HEK293 (cell line): ENCODE results near the gene CA11.

ENCODE experiments used
- CTCF ChIA-PET: fragments of 350-600 bp; formaldehyde crosslinking; extraction: SDS; loops from one replicate; lab custom pipeline; 2021; ENCODE audit warnings: antibody characterized with exemption; lab: Yijun Ruan, JAX
- POLR2A ChIA-PET: fragments of 300-600 bp; formaldehyde crosslinking; extraction: SDS; loops from one replicate; lab custom pipeline; 2020; ENCODE audit warnings: antibody characterized with exemption, inconsistent platforms; lab: Yijun Ruan, JAX
- H3K27ac ChIP-seq: fragments of 200-500 bp; sonication (Bioruptor generic); 2 replicates; pipeline ENCODE4 v1.5.1; 2014; ENCODE audit warnings: low read depth, low read length, control low read depth, inconsistent platforms; ENCODE audit errors: extremely low read depth
- H3K36me3 ChIP-seq, 2 experiments: fragments of 200-500 bp in 1 of 2; sonication (Bioruptor generic) in 1 of 2; 1 replicate in 1 of 2; 2 replicates in 1 of 2; pipeline ENCODE4 v1.5.1; 2014 to 2017; ENCODE audit warnings: inconsistent platforms in 2 of 2, low read length in 2 of 2; ENCODE audit not compliant: control insufficient read depth in 2 of 2, insufficient read depth in 1 of 2
- H3K4me1 ChIP-seq: fragments of 200-500 bp; sonication (Bioruptor generic); 2 replicates; pipeline ENCODE4 v1.5.1; 2014; ENCODE audit warnings: mild to moderate bottlenecking, low read length, inconsistent platforms; ENCODE audit not compliant: control insufficient read depth, insufficient read depth
- H3K4me3 ChIP-seq: 2 replicates; pipeline ENCODE4 v1.5.1; 2011; ENCODE audit warnings: low read depth, mild to moderate bottlenecking, control low read depth, low read length, moderate library complexity
- H3K9me3 ChIP-seq: fragments of 200-500 bp; sonication (Bioruptor generic); 2 replicates; pipeline ENCODE4 v1.5.1; 2014; ENCODE audit warnings: low read depth, low read length, inconsistent platforms; ENCODE audit not compliant: control insufficient read depth, insufficient read depth
- AEBP2 ChIP-seq: fragments of 450-650 bp; formaldehyde crosslinking; IDR thresholded peaks from 2 replicates; pipeline ENCODE4 v1.5.1; 2016; ENCODE audit warnings: missing biosample characterization, missing genetic modification characterization, borderline replicate concordance
- GLIS1 ChIP-seq: fragments of 450-650 bp; formaldehyde crosslinking; IDR thresholded peaks from 2 replicates; pipeline ENCODE4 v1.5.1; 2016; ENCODE audit warnings: missing biosample characterization, missing genetic modification characterization
- GLIS2 ChIP-seq: fragments of 450-650 bp; formaldehyde crosslinking; IDR thresholded peaks from 2 replicates; pipeline ENCODE4 v1.5.1; 2016; ENCODE audit warnings: missing biosample characterization, missing genetic modification characterization
- HIC1 ChIP-seq: fragments of 450-650 bp; formaldehyde crosslinking; IDR thresholded peaks from 2 replicates; pipeline ENCODE4 v1.5.1; 2016; ENCODE audit warnings: missing biosample characterization, missing genetic modification characterization
- IKZF3 ChIP-seq: fragments of 450-650 bp; IDR thresholded peaks from 2 replicates; pipeline ENCODE4 v1.5.0; 2018; ENCODE audit warnings: missing biosample characterization, mild to moderate bottlenecking, missing genetic modification characterization, moderate library complexity
- OVOL3 ChIP-seq: fragments of 450-650 bp; formaldehyde crosslinking; IDR thresholded peaks from 2 replicates; pipeline ENCODE4 v1.5.1; 2016; ENCODE audit warnings: missing biosample characterization, missing genetic modification characterization
- PRDM1 ChIP-seq: fragments of 450-650 bp; formaldehyde crosslinking; IDR thresholded peaks from 2 replicates; pipeline ENCODE4; 2016; ENCODE audit warnings: missing biosample characterization, missing genetic modification characterization
- PRDM2 ChIP-seq: fragments of 450-650 bp; formaldehyde crosslinking; IDR thresholded peaks from 2 replicates; pipeline ENCODE4 v1.5.1; 2016; ENCODE audit warnings: missing biosample characterization, missing genetic modification characterization, borderline replicate concordance
- ZBTB1 ChIP-seq: fragments of 450-650 bp; formaldehyde crosslinking; IDR thresholded peaks from 2 replicates; pipeline ENCODE4 v1.5.1; 2016; ENCODE audit warnings: missing biosample characterization, missing genetic modification characterization
- ZBTB26 ChIP-seq: fragments of 450-650 bp; formaldehyde crosslinking; optimal IDR thresholded peaks from 2 replicates; pipeline ENCODE3; 2016; ENCODE audit warnings: missing biosample characterization, mild to moderate bottlenecking, missing genetic modification characterization
- ZFP69B ChIP-seq: fragments of 450-650 bp; formaldehyde crosslinking; IDR thresholded peaks from 2 replicates; pipeline ENCODE4 v1.5.1; 2016; ENCODE audit warnings: missing biosample characterization, missing genetic modification characterization
- ZNF148 ChIP-seq: fragments of 450-650 bp; formaldehyde crosslinking; IDR thresholded peaks from 2 replicates; pipeline ENCODE4 v1.5.0; 2017; ENCODE audit warnings: missing biosample characterization, missing genetic modification characterization, borderline replicate concordance
- ZNF184 ChIP-seq: fragments of 450-650 bp; IDR thresholded peaks from 2 replicates; pipeline ENCODE4 v1.5.1; 2018; ENCODE audit warnings: missing biosample characterization, mild to moderate bottlenecking, missing genetic modification characterization
- ZNF302 ChIP-seq: fragments of 450-650 bp; formaldehyde crosslinking; IDR thresholded peaks from 2 replicates; pipeline ENCODE4 v1.5.1; 2016; ENCODE audit warnings: missing biosample characterization, missing genetic modification characterization, low read depth
- ZNF660 ChIP-seq: fragments of 450-650 bp; IDR thresholded peaks from 2 replicates; pipeline ENCODE4 v1.5.1; 2018; ENCODE audit warnings: missing biosample characterization, mild to moderate bottlenecking, missing genetic modification characterization
- ZNF701 ChIP-seq: fragments of 450-650 bp; formaldehyde crosslinking; IDR thresholded peaks from 2 replicates; pipeline ENCODE4 v1.5.1; 2016; ENCODE audit warnings: missing biosample characterization, missing genetic modification characterization
- ZNF704 ChIP-seq: fragments of 450-650 bp; formaldehyde crosslinking; IDR thresholded peaks from 2 replicates; pipeline ENCODE4 v1.5.1; 2016; ENCODE audit warnings: missing biosample characterization, missing genetic modification characterization
- ZNF777 ChIP-seq: fragments of 450-650 bp; formaldehyde crosslinking; IDR thresholded peaks from 2 replicates; pipeline ENCODE4 v1.5.1; 2017; ENCODE audit warnings: missing biosample characterization, missing genetic modification characterization, borderline replicate concordance
- ZNF792 ChIP-seq: fragments of 450-650 bp; formaldehyde crosslinking; IDR thresholded peaks from 2 replicates; pipeline ENCODE4 v1.5.1; 2016; ENCODE audit warnings: missing biosample characterization, missing genetic modification characterization
- ZNF837 ChIP-seq: fragments of 450-650 bp; formaldehyde crosslinking; IDR thresholded peaks from 2 replicates; pipeline ENCODE4 v1.5.1; 2016; ENCODE audit warnings: missing biosample characterization, missing genetic modification characterization
- ZNF843 ChIP-seq: fragments of 450-650 bp; formaldehyde crosslinking; IDR thresholded peaks from 2 replicates; pipeline ENCODE4 v1.5.1; 2016; ENCODE audit warnings: missing biosample characterization, missing genetic modification characterization
- ZXDB ChIP-seq: fragments of 450-650 bp; formaldehyde crosslinking; IDR thresholded peaks from 2 replicates; pipeline ENCODE4 v1.5.1; 2016; ENCODE audit warnings: missing biosample characterization, missing genetic modification characterization

Gene CA11

GRCh38 chr19:48644839-48645619 lies 958 bp downstream of the CA11 start:
- no peaks in the 10 kb centered on the region for H3K9me3 ChIP-seq
- CTCF ChIA-PET: interaction anchor here (0.6 to 3.5 kb wide), 22 partner anchors 8 to 436 kb away, joined by 3 to 30 read pairs (median 5); partner anchors contain the start of gene HSD17B14
- peak overlapping the region; percentile 70; the same call in 1 of the 2 replicates for H3K27ac ChIP-seq
- peaks cover 9% of the 10 kb centered on the region for H3K4me1 ChIP-seq
- no peaks in the 10 kb centered on the region for H3K36me3 ChIP-seq
- POLR2A ChIA-PET: interaction anchor here (0.6 to 3.9 kb wide), 22 partner anchors 8 to 355 kb away, joined by 3 to 39 read pairs (median 4); partner anchors contain the start of genes BCAT2, DBP, FUT1 and RPL18
- peak overlapping the region; percentile 44 for H3K4me3 ChIP-seq
- TF ChIP-seq GLIS1 (peak; percentile 72), ZNF701 (tag by site-specific recombination) (no peak), ZNF148 (no peak), PRDM1 (tag by site-specific recombination) (peak; percentile 94), HIC1 (peak; percentile 42; the same call in 1 of the 2 replicates), ZNF777 (tag by site-specific recombination) (no peak), ZNF184 (tag by site-specific recombination) (no peak), IKZF3 (tag by site-specific recombination) (no peak), ZNF302 (no peak), ZBTB26 (tag by site-specific recombination) (no peak), ZFP69B (0 out of 2 replicates have a peak, but pooled peaks have one; percentile 18), ZBTB1 (tag by site-specific recombination) (no peak), AEBP2 (no peak), ZNF837 (no peak), ZXDB (tag by site-specific recombination) (0 out of 2 replicates have a peak, but pooled peaks have one; percentile 59), ZNF843 (tag by site-specific recombination) (0 out of 2 replicates have a peak, but pooled peaks have one; percentile 9), ZNF704 (tag by site-specific recombination) (no peak), ZNF660 (tag by site-specific recombination) (no peak), PRDM2 (tag by site-specific recombination) (no peak), OVOL3 (no peak), GLIS2 (0 out of 2 replicates have a peak, but pooled peaks have one; percentile 1), ZNF792 (tag by site-specific recombination) (no peak)
